DND-41 (cell line): Measurements from ENCODE around the gene RBFOX2.

Experiments used
- ATAC-seq: fragments of 200-7000 bp; cut with Tn5 transposase; 3 replicates; pipeline ENCODE4 v1.9.1; 2021; ENCODE audit warnings: low read depth; ENCODE audit not compliant: insufficient read depth
- DNase-seq: peaks from one replicate; pipeline ENCODE4 v3.0.0-alpha.2; 2020
- H2AFZ ChIP-seq: 2 replicates; pipeline ENCODE4 v1.6.0; 2012; ENCODE audit warnings: low read depth, low read length
- H3K27ac ChIP-seq: 2 replicates; pipeline ENCODE4 v1.5.1; 2012; ENCODE audit warnings: low read length, inconsistent platforms
- H3K27me3 ChIP-seq: fragments of 200-600 bp; sonication (generic); 2 replicates; pipeline ENCODE4 v1.6.0; 2012; ENCODE audit warnings: low read length, mild to moderate bottlenecking, inconsistent platforms; ENCODE audit not compliant: insufficient read depth, poor library complexity
- H3K36me3 ChIP-seq: 2 replicates; pipeline ENCODE4 v1.5.1; 2012; ENCODE audit warnings: low read length, inconsistent platforms; ENCODE audit not compliant: insufficient read depth
- H3K4me1 ChIP-seq: 2 replicates; pipeline ENCODE4 v1.5.1; 2012; ENCODE audit warnings: mild to moderate bottlenecking, low read length; ENCODE audit not compliant: insufficient read depth
- H3K4me2 ChIP-seq: 2 replicates; pipeline ENCODE4 v1.6.0; 2012; ENCODE audit warnings: mild to moderate bottlenecking, moderate library complexity, low read length, inconsistent platforms; ENCODE audit not compliant: insufficient read depth
- H3K4me3 ChIP-seq, 2 experiments: fragments of 200-600 bp in 1 of 2; shearing (Covaris generic) in 1 of 2; 2 replicates each; pipeline ENCODE4 v1.5.1; 2012 to 2016; ENCODE audit warnings: inconsistent platforms in 2 of 2, low read length in 2 of 2, mild to moderate bottlenecking in 2 of 2, low read depth in 1 of 2, moderate library complexity in 1 of 2
- H3K79me2 ChIP-seq: 2 replicates; pipeline ENCODE4 v1.6.0; 2012; ENCODE audit warnings: low read length, inconsistent platforms; ENCODE audit not compliant: insufficient read depth
- H3K9ac ChIP-seq: 2 replicates; pipeline ENCODE4 v1.6.0; 2012; ENCODE audit warnings: low read depth, mild to moderate bottlenecking, inconsistent platforms, low read length, moderate library complexity
- H3K9me3 ChIP-seq: 2 replicates; pipeline ENCODE4 v1.5.1; 2012; ENCODE audit warnings: low read length, moderate library complexity, mild to moderate bottlenecking, inconsistent platforms; ENCODE audit not compliant: insufficient read depth, severe bottlenecking
- H4K20me1 ChIP-seq: 2 replicates; pipeline ENCODE4 v1.6.0; 2012; ENCODE audit warnings: low read length; ENCODE audit not compliant: insufficient read depth
- EZH2 ChIP-seq: IDR thresholded peaks from 3 replicates; pipeline ENCODE4 v1.6.1; 2012; ENCODE audit warnings: borderline replicate concordance, low read depth, mild to moderate bottlenecking, moderate library complexity, low read length, inconsistent platforms; ENCODE audit not compliant: severe bottlenecking
- TF ChIP-seq, protein P1 (sequence below): IDR thresholded peaks from 2 replicates; pipeline ENCODE4 v1.5.1; 2012; ENCODE audit warnings: borderline replicate concordance, low read length, moderate library complexity, mild to moderate bottlenecking; ENCODE audit not compliant: poor library complexity, severe bottlenecking; ENCODE audit errors: extremely low read depth

The RBFOX2 gene

DNA sequence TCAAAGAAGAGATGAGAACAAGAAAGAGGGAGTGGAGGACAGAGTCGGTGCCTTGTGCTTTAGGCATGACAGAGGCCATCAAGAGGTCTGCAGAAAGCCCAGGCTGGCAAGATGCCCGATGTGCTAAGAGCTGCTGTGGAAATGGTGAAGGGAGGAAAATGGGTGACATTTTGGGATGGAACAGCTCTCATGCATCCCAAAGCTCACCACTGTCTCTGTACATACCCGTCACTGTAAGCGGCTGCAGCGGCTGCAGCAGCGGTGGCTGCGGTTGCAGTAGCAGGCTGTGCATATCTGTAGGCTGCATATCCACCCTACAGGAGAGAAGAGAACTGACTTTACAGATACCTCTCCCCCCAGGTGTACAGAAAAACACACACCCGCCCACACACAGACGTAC is 282.4 kb downstream of the RBFOX2 start:
- no peak overlapping the region for H3K4me2 ChIP-seq
- H3K27me3 ChIP-seq = peaks cover 2% of the 10 kb centered on the region
- H3K4me3 ChIP-seq = no peak overlapping the region
- no peaks in the 10 kb centered on the region for H4K20me1 ChIP-seq
- no peaks in the 10 kb centered on the region for H3K9me3 ChIP-seq
- H3K36me3 ChIP-seq = no peaks in the 10 kb centered on the region
- H3K27ac ChIP-seq = no peak overlapping the region
- TF ChIP-seq EZH2 = no peak
- TF ChIP-seq, protein P1, sequence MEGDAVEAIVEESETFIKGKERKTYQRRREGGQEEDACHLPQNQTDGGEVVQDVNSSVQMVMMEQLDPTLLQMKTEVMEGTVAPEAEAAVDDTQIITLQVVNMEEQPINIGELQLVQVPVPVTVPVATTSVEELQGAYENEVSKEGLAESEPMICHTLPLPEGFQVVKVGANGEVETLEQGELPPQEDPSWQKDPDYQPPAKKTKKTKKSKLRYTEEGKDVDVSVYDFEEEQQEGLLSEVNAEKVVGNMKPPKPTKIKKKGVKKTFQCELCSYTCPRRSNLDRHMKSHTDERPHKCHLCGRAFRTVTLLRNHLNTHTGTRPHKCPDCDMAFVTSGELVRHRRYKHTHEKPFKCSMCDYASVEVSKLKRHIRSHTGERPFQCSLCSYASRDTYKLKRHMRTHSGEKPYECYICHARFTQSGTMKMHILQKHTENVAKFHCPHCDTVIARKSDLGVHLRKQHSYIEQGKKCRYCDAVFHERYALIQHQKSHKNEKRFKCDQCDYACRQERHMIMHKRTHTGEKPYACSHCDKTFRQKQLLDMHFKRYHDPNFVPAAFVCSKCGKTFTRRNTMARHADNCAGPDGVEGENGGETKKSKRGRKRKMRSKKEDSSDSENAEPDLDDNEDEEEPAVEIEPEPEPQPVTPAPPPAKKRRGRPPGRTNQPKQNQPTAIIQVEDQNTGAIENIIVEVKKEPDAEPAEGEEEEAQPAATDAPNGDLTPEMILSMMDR = no peak
- H3K9ac ChIP-seq = no peak overlapping the region
- no peaks in the 10 kb centered on the region for H3K79me2 ChIP-seq
- H2AFZ ChIP-seq = no peak overlapping the region
- DNase-seq = no peak
- ATAC-seq = no peak
- H3K4me1 ChIP-seq = no peaks in the 10 kb centered on the region

DNA sequence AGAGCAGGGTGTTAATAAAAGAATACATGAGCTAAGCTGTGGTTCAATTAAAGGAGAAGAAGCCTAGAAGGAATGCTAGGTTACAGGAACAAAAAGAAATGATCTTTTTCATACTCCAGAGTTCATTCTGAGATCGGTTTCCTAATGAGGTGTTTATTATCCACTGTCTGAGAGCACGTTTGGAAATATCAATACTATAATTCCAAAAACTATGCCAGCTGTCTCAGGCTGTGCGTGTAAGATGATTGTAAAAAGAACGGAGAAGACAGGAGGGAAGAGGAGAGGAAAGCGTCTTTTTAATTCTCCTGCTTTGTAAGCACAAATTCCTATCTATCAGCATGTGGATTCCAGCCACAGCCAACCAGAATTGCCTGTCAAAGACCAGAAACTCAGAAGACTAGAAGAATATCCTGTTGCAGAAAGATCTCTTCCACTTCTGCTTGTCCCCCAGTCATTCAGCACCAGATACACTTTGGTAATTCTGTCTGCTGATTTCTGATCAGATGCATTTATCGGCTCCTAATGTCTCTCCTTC is 285.2 kb downstream of the RBFOX2 start:
- Histone ChIP-seq H3K4me2 (no peak overlapping the region), H3K9me3 (no peaks in the 10 kb centered on the region), H2AFZ (no peak overlapping the region), H3K9ac (no peak overlapping the region), H3K27ac (no peak overlapping the region), H3K4me3 (no peak overlapping the region), H3K79me2 (no peaks in the 10 kb centered on the region), H3K4me1 (no peaks in the 10 kb centered on the region), H4K20me1 (no peaks in the 10 kb centered on the region), H3K36me3 (no peaks in the 10 kb centered on the region), H3K27me3 (peaks cover 2% of the 10 kb centered on the region)
- no peak for TF ChIP-seq EZH2
- TF ChIP-seq, protein P1 = no peak
- no peak for ATAC-seq
- DNase-seq = no peak

DNA sequence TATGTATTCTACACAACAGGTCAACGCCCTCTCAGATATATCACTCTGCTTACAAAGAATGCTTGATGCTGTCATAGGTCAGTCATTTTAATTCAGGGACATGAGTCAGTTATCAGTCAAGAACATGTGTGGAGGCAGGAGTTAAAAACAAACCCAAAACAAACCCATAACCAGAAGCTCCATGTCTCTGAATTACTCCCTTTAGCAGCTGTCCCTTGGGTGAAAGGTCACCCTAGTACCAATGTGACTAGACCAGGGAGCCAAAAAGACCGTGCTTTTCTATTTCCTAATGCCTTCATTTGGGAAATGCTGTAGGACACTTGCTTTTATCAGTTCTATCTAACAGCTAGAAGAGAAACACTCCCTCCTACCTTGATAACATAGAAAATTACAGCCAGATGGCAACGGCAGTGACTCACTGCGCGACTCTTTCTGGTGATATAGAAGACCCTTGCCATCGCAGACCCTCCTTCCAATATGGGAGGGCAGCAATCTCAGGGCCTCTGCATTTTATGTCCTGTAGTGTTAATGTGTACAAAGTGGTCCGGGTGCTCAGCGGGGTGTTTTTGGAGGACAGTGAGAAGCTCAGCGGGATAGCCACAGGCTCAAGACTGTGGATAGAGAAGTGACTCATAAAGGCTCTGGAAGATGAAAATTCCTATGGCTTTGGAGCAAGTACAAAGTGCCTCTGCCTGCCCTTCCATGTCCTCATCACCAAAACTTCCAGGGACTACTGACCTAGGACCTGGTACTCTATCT is 286.1 kb downstream of the RBFOX2 start:
- Histone ChIP-seq H3K9ac (no peak overlapping the region), H2AFZ (no peak overlapping the region), H3K79me2 (no peaks in the 10 kb centered on the region), H3K4me3 (no peak overlapping the region), H3K27me3 (peaks cover 2% of the 10 kb centered on the region), H3K9me3 (no peaks in the 10 kb centered on the region), H3K4me1 (no peaks in the 10 kb centered on the region), H3K27ac (no peak overlapping the region), H3K36me3 (no peaks in the 10 kb centered on the region), H3K4me2 (no peak overlapping the region), H4K20me1 (no peaks in the 10 kb centered on the region)
- ATAC-seq = no peak
- no peak for DNase-seq
- TF ChIP-seq, protein P1 = no peak
- TF ChIP-seq EZH2 = no peak
